Measurements from ENCODE around the gene BICC1.

The BICC1 gene

DNA sequence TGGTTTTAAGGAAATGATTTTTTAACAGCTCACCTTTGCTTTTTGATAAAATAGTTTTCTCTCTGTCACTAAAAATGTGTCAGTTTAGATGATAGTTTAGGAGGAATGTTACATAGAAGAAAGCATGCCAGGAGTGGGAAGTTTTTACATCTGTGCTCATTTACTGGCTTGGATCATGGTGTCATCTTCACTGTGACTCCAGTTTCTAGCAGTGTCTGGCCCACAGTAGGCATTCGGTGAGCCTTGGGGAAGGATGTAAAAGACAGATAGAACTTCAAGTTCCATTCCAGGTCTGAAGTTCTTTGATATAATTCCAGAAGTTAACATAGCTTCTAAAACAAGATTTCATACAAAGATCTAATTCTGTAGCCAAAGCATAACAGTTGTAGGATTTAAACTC is 259.2 kb downstream of the BICC1 start:
- no peak overlapping the region for H3K4me3 ChIP-seq (replicated peaks; ENCODE audit: insufficient read depth, low read length)
- no peak for TF ChIP-seq POLR2AphosphoS5 (IDR thresholded peaks at IDR 0.05; ENCODE audit: low read depth)
- no peak for DNase-seq (ENCODE audit: low read depth in 1 of 2, low spot score in 1 of 2)
- no peaks in the 10 kb centered on the region for H3K27me3 ChIP-seq (ENCODE audit: insufficient read depth, poor library complexity, severe bottlenecking)
- no peak overlapping the region for H3K27ac ChIP-seq (replicated peaks)

DNA sequence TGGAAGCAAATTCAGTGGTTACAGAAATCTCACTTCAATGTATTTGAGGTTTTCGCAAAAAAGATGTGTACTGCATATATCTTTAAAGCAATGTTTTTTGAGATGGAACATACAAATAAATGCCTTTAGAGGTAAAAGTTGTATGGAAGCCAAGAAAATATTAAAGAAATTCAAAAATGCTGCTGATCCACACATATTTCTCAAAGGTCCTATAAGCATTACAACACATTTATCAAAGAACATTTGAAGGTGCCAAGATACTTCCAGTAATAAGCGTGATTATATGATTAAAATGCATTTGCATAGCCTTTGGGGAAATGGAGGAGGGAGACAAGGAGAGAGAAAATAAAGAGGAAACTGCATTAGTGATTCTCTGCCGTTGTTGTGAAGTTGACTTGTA is 260.1 kb downstream of the BICC1 start:
- Histone ChIP-seq H3K27me3 (ENCODE audit: insufficient read depth, poor library complexity, severe bottlenecking) (no peaks in the 10 kb centered on the region), H3K27ac (replicated peaks) (no peak overlapping the region), H3K4me3 (replicated peaks; ENCODE audit: insufficient read depth, low read length) (no peak overlapping the region)
- DNase-seq (ENCODE audit: low read depth in 1 of 2, low spot score in 1 of 2): no peak
- TF ChIP-seq, protein P1, sequence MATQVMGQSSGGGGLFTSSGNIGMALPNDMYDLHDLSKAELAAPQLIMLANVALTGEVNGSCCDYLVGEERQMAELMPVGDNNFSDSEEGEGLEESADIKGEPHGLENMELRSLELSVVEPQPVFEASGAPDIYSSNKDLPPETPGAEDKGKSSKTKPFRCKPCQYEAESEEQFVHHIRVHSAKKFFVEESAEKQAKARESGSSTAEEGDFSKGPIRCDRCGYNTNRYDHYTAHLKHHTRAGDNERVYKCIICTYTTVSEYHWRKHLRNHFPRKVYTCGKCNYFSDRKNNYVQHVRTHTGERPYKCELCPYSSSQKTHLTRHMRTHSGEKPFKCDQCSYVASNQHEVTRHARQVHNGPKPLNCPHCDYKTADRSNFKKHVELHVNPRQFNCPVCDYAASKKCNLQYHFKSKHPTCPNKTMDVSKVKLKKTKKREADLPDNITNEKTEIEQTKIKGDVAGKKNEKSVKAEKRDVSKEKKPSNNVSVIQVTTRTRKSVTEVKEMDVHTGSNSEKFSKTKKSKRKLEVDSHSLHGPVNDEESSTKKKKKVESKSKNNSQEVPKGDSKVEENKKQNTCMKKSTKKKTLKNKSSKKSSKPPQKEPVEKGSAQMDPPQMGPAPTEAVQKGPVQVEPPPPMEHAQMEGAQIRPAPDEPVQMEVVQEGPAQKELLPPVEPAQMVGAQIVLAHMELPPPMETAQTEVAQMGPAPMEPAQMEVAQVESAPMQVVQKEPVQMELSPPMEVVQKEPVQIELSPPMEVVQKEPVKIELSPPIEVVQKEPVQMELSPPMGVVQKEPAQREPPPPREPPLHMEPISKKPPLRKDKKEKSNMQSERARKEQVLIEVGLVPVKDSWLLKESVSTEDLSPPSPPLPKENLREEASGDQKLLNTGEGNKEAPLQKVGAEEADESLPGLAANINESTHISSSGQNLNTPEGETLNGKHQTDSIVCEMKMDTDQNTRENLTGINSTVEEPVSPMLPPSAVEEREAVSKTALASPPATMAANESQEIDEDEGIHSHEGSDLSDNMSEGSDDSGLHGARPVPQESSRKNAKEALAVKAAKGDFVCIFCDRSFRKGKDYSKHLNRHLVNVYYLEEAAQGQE (IDR thresholded peaks at IDR 0.05; ENCODE audit: insufficient replicate concordance, low read depth): no peak
- TF ChIP-seq, protein P2, sequence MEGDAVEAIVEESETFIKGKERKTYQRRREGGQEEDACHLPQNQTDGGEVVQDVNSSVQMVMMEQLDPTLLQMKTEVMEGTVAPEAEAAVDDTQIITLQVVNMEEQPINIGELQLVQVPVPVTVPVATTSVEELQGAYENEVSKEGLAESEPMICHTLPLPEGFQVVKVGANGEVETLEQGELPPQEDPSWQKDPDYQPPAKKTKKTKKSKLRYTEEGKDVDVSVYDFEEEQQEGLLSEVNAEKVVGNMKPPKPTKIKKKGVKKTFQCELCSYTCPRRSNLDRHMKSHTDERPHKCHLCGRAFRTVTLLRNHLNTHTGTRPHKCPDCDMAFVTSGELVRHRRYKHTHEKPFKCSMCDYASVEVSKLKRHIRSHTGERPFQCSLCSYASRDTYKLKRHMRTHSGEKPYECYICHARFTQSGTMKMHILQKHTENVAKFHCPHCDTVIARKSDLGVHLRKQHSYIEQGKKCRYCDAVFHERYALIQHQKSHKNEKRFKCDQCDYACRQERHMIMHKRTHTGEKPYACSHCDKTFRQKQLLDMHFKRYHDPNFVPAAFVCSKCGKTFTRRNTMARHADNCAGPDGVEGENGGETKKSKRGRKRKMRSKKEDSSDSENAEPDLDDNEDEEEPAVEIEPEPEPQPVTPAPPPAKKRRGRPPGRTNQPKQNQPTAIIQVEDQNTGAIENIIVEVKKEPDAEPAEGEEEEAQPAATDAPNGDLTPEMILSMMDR (IDR thresholded peaks at IDR 0.05; ENCODE audit: insufficient read depth, low read length): no peak
- TF ChIP-seq SPI1 (IDR thresholded peaks at IDR 0.05; ENCODE audit: borderline replicate concordance, low read depth) (no peak), POLR2AphosphoS5 (IDR thresholded peaks at IDR 0.05; ENCODE audit: low read depth) (no peak)

DNA sequence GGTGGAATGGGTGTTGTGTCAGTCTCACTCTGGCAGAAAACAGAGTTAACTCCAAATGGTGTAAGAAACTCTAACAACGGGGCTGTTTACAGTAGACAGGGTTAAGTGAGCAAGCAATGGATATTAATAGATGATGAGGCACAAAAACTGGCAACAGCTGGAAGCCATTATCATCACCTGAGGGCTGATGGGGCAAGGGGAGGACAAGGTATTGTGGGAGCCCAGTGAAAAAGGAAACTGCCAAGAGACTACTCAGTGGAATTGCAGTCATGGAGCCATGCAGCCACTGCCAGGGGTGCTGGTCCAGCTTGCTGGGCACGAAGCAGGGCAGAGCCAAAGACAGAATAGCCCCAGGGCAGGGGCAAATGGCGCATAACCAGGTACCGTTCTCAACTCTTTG is 260.7 kb downstream of the BICC1 start:
- Histone ChIP-seq H3K27me3 (ENCODE audit: insufficient read depth, poor library complexity, severe bottlenecking) (no peaks in the 10 kb centered on the region), H3K27ac (replicated peaks) (no peak overlapping the region), H3K4me3 (replicated peaks; ENCODE audit: insufficient read depth, low read length) (no peak overlapping the region)
- TF ChIP-seq, protein P2 (IDR thresholded peaks at IDR 0.05; ENCODE audit: insufficient read depth, low read length): no peak
- no peak for TF ChIP-seq POLR2AphosphoS5 (IDR thresholded peaks at IDR 0.05; ENCODE audit: low read depth)
- TF ChIP-seq, protein P1 (IDR thresholded peaks at IDR 0.05; ENCODE audit: insufficient replicate concordance, low read depth): no peak
- no peak for TF ChIP-seq SPI1 (IDR thresholded peaks at IDR 0.05; ENCODE audit: borderline replicate concordance, low read depth)
- TF ChIP-seq GABPA (IDR thresholded peaks at IDR 0.05; ENCODE audit: low read depth): no peak
- no peak for DNase-seq (ENCODE audit: low read depth in 1 of 2, low spot score in 1 of 2)

DNA sequence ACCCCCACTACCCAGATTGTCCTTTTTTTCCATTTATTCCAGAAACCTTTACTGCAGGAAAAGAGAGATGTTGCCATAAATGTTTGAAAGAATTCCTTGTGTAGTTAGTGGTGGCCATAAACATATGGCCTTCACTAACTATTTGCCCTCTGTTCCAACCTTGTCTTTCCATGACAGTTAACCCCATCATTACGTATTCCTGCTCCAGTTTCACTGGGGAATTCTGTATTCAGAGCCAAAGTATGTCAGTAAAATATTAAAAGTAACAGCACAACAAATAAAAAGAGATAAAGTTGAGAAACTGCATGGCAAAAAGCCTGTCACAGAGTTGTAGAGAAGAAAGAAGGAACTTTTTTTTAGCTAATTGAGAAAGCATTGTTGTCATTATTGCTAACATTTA is 261.3 kb downstream of the BICC1 start:
- no peak overlapping the region for H3K4me3 ChIP-seq (replicated peaks; ENCODE audit: insufficient read depth, low read length)
- DNase-seq (ENCODE audit: low read depth in 1 of 2, low spot score in 1 of 2): no peak
- TF ChIP-seq, protein P2 (IDR thresholded peaks at IDR 0.05; ENCODE audit: insufficient read depth, low read length): no peak
- no peak for TF ChIP-seq POLR2AphosphoS5 (IDR thresholded peaks at IDR 0.05; ENCODE audit: low read depth)
- TF ChIP-seq SPI1 (IDR thresholded peaks at IDR 0.05; ENCODE audit: borderline replicate concordance, low read depth): no peak
- TF ChIP-seq, protein P1 (IDR thresholded peaks at IDR 0.05; ENCODE audit: insufficient replicate concordance, low read depth): no peak
- no peak for TF ChIP-seq GABPA (IDR thresholded peaks at IDR 0.05; ENCODE audit: low read depth)

More for the DNA sequence above, 261.3 kb downstream of the BICC1 start:
- Histone ChIP-seq H3K27me3 (ENCODE audit: insufficient read depth, poor library complexity, severe bottlenecking) (no peaks in the 10 kb centered on the region), H3K27ac (replicated peaks) (no peak overlapping the region)

Measured in HL-60 (cell line).